Stomach (tissue), 9 donors: ENCODE measurements around the gene LMAN1L. TPM values are rescaled to one million over a fixed set of nuclear protein-coding genes. Genes with fewer than 3 reads are reported as not detected.

ENCODE experiments used
- DNase-seq, 2 donors: peaks; one replicate each; pipeline versions ENCODE4 v3.0.0 to v3.0.0-alpha.2; 2013 to 2019
- H3K27ac ChIP-seq, 5 donors: fragments of 200-600 bp in 4 of 5; sonication (generic) in 4 of 5; one replicate each; pipeline ENCODE4 v1.5.1; 2013 to 2019; ENCODE audit warnings: mild to moderate bottlenecking in 1 of 5, moderate library complexity in 1 of 5
- H3K27me3 ChIP-seq, 3 donors: fragments of 200-600 bp; sonication (generic); one replicate each; pipeline ENCODE4 v1.5.1; 2017 to 2019; ENCODE audit warnings: mixed run types in 1 of 3
- H3K36me3 ChIP-seq, 4 donors: fragments of 200-600 bp; sonication (generic); 1 replicate in 3 of 4; 2 replicates in 1 of 4; pipeline ENCODE4 v1.5.1; 2016 to 2019
- H3K4me1 ChIP-seq, 4 donors: fragments of 200-600 bp; sonication (generic); one replicate each; pipeline ENCODE4 v1.5.1; 2016 to 2019
- H3K4me3 ChIP-seq, 4 donors: fragments of 200-600 bp; sonication (generic) in 3 of 4; one replicate each; pipeline ENCODE4 v1.5.1; 2016 to 2019; ENCODE audit warnings: mild to moderate bottlenecking in 1 of 4
- H3K9me3 ChIP-seq, 4 donors: fragments of 200-600 bp; sonication (generic); one replicate each; pipeline ENCODE4 v1.5.1; 2016 to 2019
- CTCF ChIP-seq, 7 experiments: fragments of 450-650 bp in 4 of 7; fragments of 200-600 bp in 3 of 7; sonication (generic) in 3 of 7; IDR thresholded peaks; one replicate each; pipeline ENCODE4 v1.5.1; 2016 to 2019; ENCODE audit warnings: antibody characterized with exemption in 7 of 7, control low read depth in 2 of 7, mild to moderate bottlenecking in 1 of 7
- EP300 ChIP-seq: sonication (generic); formaldehyde crosslinking; IDR thresholded peaks from one replicate; pipeline ENCODE4 v1.6.1; 2017; ENCODE audit warnings: antibody characterized with exemption
- POLR2A ChIP-seq, 4 donors: fragments of 450-650 bp; IDR thresholded peaks; one replicate each; pipeline ENCODE4 v1.6.1; 2016; ENCODE audit warnings: antibody characterized with exemption in 4 of 4, control low read depth in 2 of 4, mild to moderate bottlenecking in 1 of 4, moderate library complexity in 1 of 4
- POLR2AphosphoS5 ChIP-seq, 3 donors: sonication (generic); formaldehyde crosslinking; IDR thresholded peaks; one replicate each; pipeline ENCODE4 v1.6.1; 2016; ENCODE audit warnings: antibody characterized with exemption in 3 of 3
- WGBS, 5 donors: extraction: QIAGEN DNeasy Blood & Tissue Kit in 3 of 5; methylation state at CpG; one replicate each; pipeline versions ENCODE4 v1.1.5 to v1.1.7; 2013 to 2018; 5-methylcytosine and 5-hydroxymethylcytosine counted together
- intact Hi-C: fragments of 100-400 bp; cut with DNase I; formaldehyde crosslinking; loops from one replicate; pipeline ENCODE4 v1.15.1; 2023; ENCODE audit warnings: low total_unique reads
- polyA plus RNA-seq, 3 donors: library from polyadenylated mRNA; stranded (reverse); fragments of 200-250 nt; gene quantifications; one replicate each; pipeline ENCODE4 v1.2.3, GENCODE V29; 2013
- total RNA-seq, 5 donors: library from RNA; depleted of rRNA; stranded (reverse); fragments of >200 nt; gene quantifications; one replicate each; pipeline versions ENCODE4 v1.1.0 to v1.2.3, GENCODE V29; 2014 to 2016
- donor health status: healthy with polysubstance abuse.
- donor health status: Bipolar disorder and iron deficiency.
- donor health status: healthy.

LMAN1L gene
- total and polyA plus RNA-seq, 8 donors: 5.9 to 83.5 TPM; not detected in 6

GRCh38 chr15:74844319-74845207 is 31.9 kb downstream of the LMAN1L start:
- DNase-seq: no peak
- TF ChIP-seq EP300 (no peak), POLR2AphosphoS5 (IDR thresholded peaks at IDR 0.05) (no peak), CTCF (IDR thresholded peaks at IDR 0.05) (no peak), POLR2A (IDR thresholded peaks at IDR 0.05) (no peak)
- H3K4me1 ChIP-seq: peaks cover 22 to 60% (median 38%) of the 10 kb centered on the region in 4 donors
- 68 to 76% (median 71%) methylated on average over 12 of the region's 12 CpGs for WGBS, 5 donors
- H3K4me3 ChIP-seq: no peak overlapping the region
- H3K36me3 ChIP-seq: peaks cover 27 to 76% (median 69%) of the 10 kb centered on the region in 4 donors
- intact Hi-C loops: loop anchor here (10.0 kb wide), 1 partner anchor 50 kb away; the partner anchor contains the start of gene MPI
- H3K27me3 ChIP-seq: no peaks in the 10 kb centered on the region
- no peaks in the 10 kb centered on the region for H3K9me3 ChIP-seq
- H3K27ac ChIP-seq: peak overlapping the region in 4 of 5 donors; percentile 8 to 91 (median 70)

GRCh38 chr15:74845208-74845568 is 32.6 kb downstream of the LMAN1L start:
- H3K36me3 ChIP-seq: peaks cover 33 to 76% (median 69%) of the 10 kb centered on the region in 4 donors
- intact Hi-C loops: loop anchor here (10.0 kb wide), 1 partner anchor 50 kb away; the partner anchor contains the start of gene MPI
- peaks cover 22 to 57% (median 37%) of the 10 kb centered on the region in 4 donors for H3K4me1 ChIP-seq
- DNase-seq: no peak
- H3K9me3 ChIP-seq: no peaks in the 10 kb centered on the region
- no peak overlapping the region for H3K4me3 ChIP-seq
- no peaks in the 10 kb centered on the region for H3K27me3 ChIP-seq
- peak overlapping the region in 3 of 5 donors; percentile 8 to 53 (median 36) for H3K27ac ChIP-seq
- 52 to 74% (median 72%) methylated on average over 5 of the region's 5 CpGs for WGBS, 5 donors
- TF ChIP-seq EP300: no peak
- no peak for TF ChIP-seq CTCF (IDR thresholded peaks at IDR 0.05)
- TF ChIP-seq POLR2AphosphoS5 (IDR thresholded peaks at IDR 0.05): no peak
- TF ChIP-seq POLR2A (IDR thresholded peaks at IDR 0.05): no peak

- Histone ChIP-seq H3K27me3 (no peaks in the 10 kb centered on the region), H3K36me3 (peaks cover 37 to 76% (median 69%) of the 10 kb centered on the region in 4 donors), H3K4me3 (no peak overlapping the region), H3K4me1 (peaks cover 22 to 53% (median 35%) of the 10 kb centered on the region in 4 donors), H3K9me3 (no peaks in the 10 kb centered on the region), H3K27ac (peak overlapping the region in 3 of 5 donors; percentile 5 to 53 (median 36))
- intact Hi-C loops: loop anchor here (10.0 kb wide), 1 partner anchor 49 kb away; the partner anchor contains the start of gene MPI
- WGBS, 5 donors: 75 to 89% (median 81%) methylated on average over 4 of the region's 4 CpGs
- no peak for DNase-seq
- no peak for TF ChIP-seq EP300
- no peak for TF ChIP-seq POLR2A (IDR thresholded peaks at IDR 0.05)
- TF ChIP-seq POLR2AphosphoS5 (IDR thresholded peaks at IDR 0.05): no peak
- TF ChIP-seq CTCF (IDR thresholded peaks at IDR 0.05): no peak
Measured at GRCh38 chr15:74845581-74845980, 32.9 kb downstream of the LMAN1L start.

- Histone ChIP-seq H3K4me3 (no peak overlapping the region), H3K27me3 (no peaks in the 10 kb centered on the region), H3K27ac (no peak overlapping the region), H3K36me3 (peaks cover 55 to 83% (median 81%) of the 10 kb centered on the region in 4 donors), H3K9me3 (no peaks in the 10 kb centered on the region), H3K4me1 (peaks cover 11 to 34% (median 21%) of the 10 kb centered on the region in 4 donors)
- TF ChIP-seq EP300 (no peak), POLR2A (IDR thresholded peaks at IDR 0.05) (no peak), POLR2AphosphoS5 (IDR thresholded peaks at IDR 0.05) (no peak), CTCF (IDR thresholded peaks at IDR 0.05) (no peak)
- intact Hi-C loops: loop anchor here (10.0 kb wide), 1 partner anchor 47 kb away; the partner anchor contains the start of gene MPI
- 34 to 62% (median 41%) methylated on average over 3 of the region's 3 CpGs for WGBS, 5 donors
- peak in 1 of 2 donors; percentile 59 for DNase-seq
Measured at GRCh38 chr15:74847432-74847831, 34.8 kb downstream of the LMAN1L start.
